ENCODE measurements around the gene CCDC57.

CCDC57 gene

DNA sequence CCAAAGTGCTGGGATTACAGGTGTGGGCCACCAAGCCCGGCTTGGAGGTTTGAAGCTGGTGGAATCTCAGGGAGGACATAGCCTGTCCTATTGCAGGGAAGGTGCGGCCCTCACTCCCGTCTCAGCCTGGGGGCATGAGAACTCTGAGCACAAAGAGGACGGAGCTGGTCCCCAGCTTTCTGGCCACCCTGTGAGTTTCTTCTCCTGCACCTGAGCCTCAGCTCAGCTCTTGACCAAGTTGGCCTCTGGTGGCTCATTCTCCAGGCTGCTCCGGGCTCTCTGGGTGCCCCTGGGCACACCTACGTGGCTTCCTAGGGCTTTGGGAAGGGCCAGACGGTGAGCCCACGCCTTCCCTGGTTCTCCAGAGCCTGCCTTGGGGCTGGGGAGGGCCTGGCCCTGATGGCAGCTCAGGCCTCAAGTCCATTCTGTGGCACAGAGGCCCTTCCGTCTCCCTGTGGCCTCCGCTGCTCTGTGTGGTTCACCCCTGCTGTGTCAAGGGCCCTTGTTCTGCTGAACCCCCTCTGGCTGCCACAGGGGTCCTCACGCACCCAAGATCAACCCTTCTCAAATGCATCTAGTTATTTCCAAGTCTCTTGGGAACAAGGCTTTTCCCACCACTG, 107.7 kb downstream of the CCDC57 start:
- DNase-seq (ENCODE audit: low spot score): no peak
- no peak overlapping the region for H3K4me3 ChIP-seq
- TF ChIP-seq, protein P1, sequence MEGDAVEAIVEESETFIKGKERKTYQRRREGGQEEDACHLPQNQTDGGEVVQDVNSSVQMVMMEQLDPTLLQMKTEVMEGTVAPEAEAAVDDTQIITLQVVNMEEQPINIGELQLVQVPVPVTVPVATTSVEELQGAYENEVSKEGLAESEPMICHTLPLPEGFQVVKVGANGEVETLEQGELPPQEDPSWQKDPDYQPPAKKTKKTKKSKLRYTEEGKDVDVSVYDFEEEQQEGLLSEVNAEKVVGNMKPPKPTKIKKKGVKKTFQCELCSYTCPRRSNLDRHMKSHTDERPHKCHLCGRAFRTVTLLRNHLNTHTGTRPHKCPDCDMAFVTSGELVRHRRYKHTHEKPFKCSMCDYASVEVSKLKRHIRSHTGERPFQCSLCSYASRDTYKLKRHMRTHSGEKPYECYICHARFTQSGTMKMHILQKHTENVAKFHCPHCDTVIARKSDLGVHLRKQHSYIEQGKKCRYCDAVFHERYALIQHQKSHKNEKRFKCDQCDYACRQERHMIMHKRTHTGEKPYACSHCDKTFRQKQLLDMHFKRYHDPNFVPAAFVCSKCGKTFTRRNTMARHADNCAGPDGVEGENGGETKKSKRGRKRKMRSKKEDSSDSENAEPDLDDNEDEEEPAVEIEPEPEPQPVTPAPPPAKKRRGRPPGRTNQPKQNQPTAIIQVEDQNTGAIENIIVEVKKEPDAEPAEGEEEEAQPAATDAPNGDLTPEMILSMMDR (IDR thresholded peaks at IDR 0.05): no peak
- H3K27ac ChIP-seq: peak overlapping the region in 1 of 2 donors; percentile 27

GRCh38 chr17:82103553-82104451, 108.8 kb downstream of the CCDC57 start:
- Histone ChIP-seq H3K27ac (peak overlapping the region; percentile 11 to 68), H3K4me3 (no peak overlapping the region)
- TF ChIP-seq, protein P1 (IDR thresholded peaks at IDR 0.05): no peak
- DNase-seq (ENCODE audit: low spot score): no peak

DNA sequence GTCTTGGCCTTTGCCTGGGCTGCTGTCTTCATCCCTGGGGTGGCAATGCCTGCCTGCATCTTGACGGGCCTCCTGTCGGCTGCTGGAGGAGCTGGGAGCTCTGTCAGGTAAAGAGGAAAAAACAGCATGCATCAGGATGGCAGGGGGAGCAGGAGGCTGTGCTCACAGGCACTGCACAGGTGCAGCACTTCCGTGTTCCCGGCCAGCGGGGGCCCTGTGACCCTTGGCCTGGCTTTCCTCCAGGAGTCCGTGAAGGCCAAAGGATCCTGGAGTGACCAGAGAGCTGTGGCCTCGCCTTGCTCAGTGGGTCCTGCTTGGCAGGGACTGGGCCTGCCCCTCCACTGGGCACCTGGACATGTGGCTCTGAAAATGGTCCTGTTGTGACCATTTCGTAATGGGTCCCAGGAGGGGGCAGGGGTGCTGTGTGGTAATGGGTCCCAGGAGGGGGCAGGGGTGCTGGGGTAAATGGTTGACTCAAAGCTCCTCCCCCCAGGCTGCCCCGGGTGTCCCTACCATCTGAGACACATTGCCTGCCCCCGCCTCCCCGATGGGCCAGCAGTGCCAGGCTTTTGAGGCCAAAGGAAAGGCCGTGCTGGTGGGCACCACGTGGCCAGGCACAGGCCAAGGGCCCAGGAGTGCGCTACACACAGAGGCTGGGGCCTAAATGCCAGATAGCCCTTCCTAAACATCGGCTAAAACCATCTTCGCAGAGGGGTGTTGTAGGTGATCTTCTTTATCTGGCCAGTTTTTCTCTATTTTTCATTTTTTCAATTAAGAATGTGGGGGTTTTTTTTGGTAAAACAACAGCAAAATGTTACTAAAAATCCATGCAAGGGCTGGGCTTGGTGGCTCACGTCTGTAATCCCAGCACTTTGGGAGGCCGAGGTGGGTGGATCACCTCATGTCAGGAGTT, 110.6 kb downstream of the CCDC57 start:
- no peak for DNase-seq (ENCODE audit: low spot score)
- Histone ChIP-seq H3K27ac (peak overlapping the region in 1 of 2 donors; percentile 100), H3K4me3 (no peak overlapping the region)
- TF ChIP-seq, protein P1 (IDR thresholded peaks at IDR 0.05): no peak

GRCh38 chr17:82101301-82101715, 111.3 kb downstream of the CCDC57 start:
- no peak overlapping the region for H3K4me3 ChIP-seq
- peak overlapping the region in 1 of 2 donors; percentile 100 for H3K27ac ChIP-seq
- TF ChIP-seq, protein P1 (IDR thresholded peaks at IDR 0.05): no peak
- DNase-seq (ENCODE audit: low spot score): no peak

- Histone ChIP-seq H3K27ac (peak overlapping the region in 1 of 2 donors; percentile 100), H3K4me3 (no peak overlapping the region)
- TF ChIP-seq, protein P1 (IDR thresholded peaks at IDR 0.05): no peak
- DNase-seq (ENCODE audit: low spot score): no peak
Measured at GRCh38 chr17:82100502-82101298, 111.9 kb downstream of the CCDC57 start.

All from coronary artery (tissue), 2 donors.